Fibroblast of peridontal ligament (primary cell): ENCODE measurements around the gene S100A14.

Experiments used
- DNase-seq: peaks from one replicate; pipeline ENCODE4 v3.0.0-alpha.2; 2010; ENCODE audit errors: extremely low read depth

The S100A14 gene

GRCh38 chr1:153638261-153638660 lies 22.1 kb upstream of the S100A14 start:
- no peak for DNase-seq

GRCh38 chr1:153636312-153636711 lies 20.2 kb upstream of the S100A14 start:
- DNase-seq = no peak

- no peak for DNase-seq
These were observed 19.7 kb upstream of the S100A14 start for GRCh38 chr1:153635872-153636271.

GRCh38 chr1:153633754-153634665 lies 17.9 kb upstream of the S100A14 start, which contains the start of gene CHTOP:
Gene CHTOP (plus strand): TSS chr1:153634066. CDS start chr1:153636589, 2,523 bp downstream.
- DNase-seq = peak; percentile 99

- DNase-seq = no peak
These were observed 17.1 kb upstream of the S100A14 start for GRCh38 chr1:153633161-153633753.

- DNase-seq = no peak
These were observed 15.2 kb upstream of the S100A14 start for GRCh38 chr1:153631047-153632022.

GRCh38 chr1:153630384-153630783 lies 14.3 kb upstream of the S100A14 start:
- no peak for DNase-seq

- DNase-seq = no peak
These were observed 13.8 kb upstream of the S100A14 start for GRCh38 chr1:153629971-153630370.

- no peak for DNase-seq
These were observed 13.2 kb upstream of the S100A14 start for GRCh38 chr1:153629343-153629665.

GRCh38 chr1:153628638-153629342 lies 12.7 kb upstream of the S100A14 start:
- DNase-seq = no peak

- DNase-seq = no peak
These were observed 11.8 kb upstream of the S100A14 start, which contains the start of gene S100A1 for GRCh38 chr1:153627715-153628626. Gene S100A1 (plus strand): TSS chr1:153628434. CDS start chr1:153630522, 2,088 bp downstream.

- DNase-seq = peak; percentile 94
These were observed 11.0 kb upstream of the S100A14 start, which contains the start of gene S100A13 for GRCh38 chr1:153626904-153627714. Gene S100A13 (minus strand): TSS chr1:153627505. CDS start chr1:153626472, 1,033 bp downstream.

- no peak for DNase-seq
These were observed 10.4 kb upstream of the S100A14 start for GRCh38 chr1:153626477-153626903.

GRCh38 chr1:153624965-153625611 lies 9.0 kb upstream of the S100A14 start:
- no peak for DNase-seq

- DNase-seq = no peak
These were observed 7.0 kb upstream of the S100A14 start for GRCh38 chr1:153623101-153623500.

GRCh38 chr1:153619171-153619570 lies 3.0 kb upstream of the S100A14 start:
- no peak for DNase-seq

GRCh38 chr1:153617663-153618062 lies 1.5 kb upstream of the S100A14 start:
- peak; percentile 41 for DNase-seq

GRCh38 chr1:153616917-153617311 lies 789 bp upstream of the S100A14 start:
- DNase-seq = no peak

- no peak for DNase-seq
These were observed 719 bp downstream of the S100A14 start for GRCh38 chr1:153615406-153615805.
